CD14-positive monocyte (primary cell): ENCODE results near the gene ASB16. TPM values are rescaled to one million over a fixed set of nuclear protein-coding genes. Genes with fewer than 3 reads are reported as not detected.

Experiments
- DNase-seq, 3 donors: peaks; one replicate each; pipeline ENCODE4 v3.0.0-alpha.2; 2011 to 2022
- H2AFZ ChIP-seq: 2 replicates; pipeline ENCODE4 v1.6.0; 2012; ENCODE audit warnings: mild to moderate bottlenecking, low read depth, low read length, inconsistent platforms; ENCODE audit not compliant: insufficient read depth, poor library complexity, severe bottlenecking
- H3K27ac ChIP-seq, 2 donors: 1 replicate in 1 of 2; 2 replicates in 1 of 2; pipeline ENCODE4 v1.5.1; 2012 to 2013; ENCODE audit warnings: low read length in 2 of 2, control low read depth in 1 of 2, inconsistent platforms in 1 of 2, low read depth in 1 of 2, mild to moderate bottlenecking in 1 of 2
- H3K27me3 ChIP-seq, 2 donors: one replicate each; pipeline versions ENCODE4 v1.6.0 to v1.6.1; 2011 to 2013; ENCODE audit warnings: low read length in 2 of 2; ENCODE audit not compliant: control insufficient read depth in 2 of 2, insufficient read depth in 2 of 2
- H3K36me3 ChIP-seq, 2 donors: replicated peaks in 1 of 2; 1 replicate in 1 of 2; 2 replicates in 1 of 2; pipeline versions ENCODE4 v1.5.1 to v1.6.1; 2012 to 2013; ENCODE audit warnings: low read length in 2 of 2, control low read depth in 1 of 2, inconsistent platforms in 1 of 2, mild to moderate bottlenecking in 1 of 2; ENCODE audit not compliant: insufficient read depth in 2 of 2, control insufficient read depth in 1 of 2
- H3K4me1 ChIP-seq, 2 donors: 1 replicate in 1 of 2; 2 replicates in 1 of 2; pipeline versions ENCODE4 v1.5.1 to v1.6.1; 2012 to 2013; ENCODE audit warnings: low read length in 2 of 2, control low read depth in 1 of 2, inconsistent platforms in 1 of 2, mild to moderate bottlenecking in 1 of 2, moderate library complexity in 1 of 2; ENCODE audit not compliant: insufficient read depth in 2 of 2, control insufficient read depth in 1 of 2
- H3K4me2 ChIP-seq: replicated peaks from 2 replicates; pipeline ENCODE3; 2012; ENCODE audit warnings: low read length, moderate library complexity, mild to moderate bottlenecking; ENCODE audit not compliant: poor library complexity, severe bottlenecking; ENCODE audit errors: extremely low read depth
- H3K4me3 ChIP-seq, 3 experiments: fragments of 200-600 bp in 1 of 3; sonication (generic) in 1 of 3; replicated peaks in 1 of 3; 1 replicate in 2 of 3; 2 replicates in 1 of 3; pipeline ENCODE4 v1.5.1; 2011 to 2013; ENCODE audit warnings: low read length in 3 of 3, mild to moderate bottlenecking in 3 of 3, control low read depth in 2 of 3, low read depth in 2 of 3, inconsistent platforms in 1 of 3, moderate library complexity in 1 of 3
- H3K79me2 ChIP-seq: 2 replicates; pipeline ENCODE4 v1.6.0; 2012; ENCODE audit warnings: mild to moderate bottlenecking, control low read depth, inconsistent platforms, low read length, moderate library complexity; ENCODE audit not compliant: insufficient read depth
- H3K9ac ChIP-seq: 2 replicates; pipeline ENCODE4 v1.6.0; 2017; ENCODE audit warnings: low read length, mild to moderate bottlenecking; ENCODE audit not compliant: insufficient read depth, poor library complexity, severe bottlenecking
- H3K9me3 ChIP-seq, 2 donors: replicated peaks in 1 of 2; 1 replicate in 1 of 2; 2 replicates in 1 of 2; pipeline versions ENCODE4 v1.5.1 to v1.6.1; 2012 to 2013; ENCODE audit warnings: low read length in 2 of 2, control low read depth in 1 of 2; ENCODE audit not compliant: control insufficient read depth in 1 of 2, insufficient read depth in 1 of 2
- H4K20me1 ChIP-seq: 2 replicates; pipeline ENCODE4 v1.6.0; 2012; ENCODE audit warnings: mild to moderate bottlenecking, low read length, control low read depth, moderate library complexity; ENCODE audit not compliant: insufficient read depth
- H3K27ac Mint-ChIP-seq, 7 donors: one replicate each; pipeline ENCODE4 v1.8.0; 2020; ENCODE audit warnings: mild to moderate bottlenecking in 7 of 7, mixed read lengths in 7 of 7, moderate library complexity in 6 of 7, inconsistent platforms in 2 of 7
- H3K27me3 Mint-ChIP-seq, 3 donors: one replicate each; pipeline ENCODE4 v1.8.0; 2021 to 2022; ENCODE audit warnings: low read depth in 3 of 3, mild to moderate bottlenecking in 3 of 3, mixed read lengths in 3 of 3, moderate library complexity in 3 of 3, inconsistent platforms in 1 of 3
- H3K36me3 Mint-ChIP-seq, 2 donors: one replicate each; pipeline ENCODE4 v1.8.0; 2020; ENCODE audit warnings: mixed read lengths in 2 of 2, inconsistent platforms in 1 of 2, mild to moderate bottlenecking in 1 of 2
- H3K4me1 Mint-ChIP-seq: one replicate; pipeline ENCODE4 v1.8.0; 2020; ENCODE audit warnings: mild to moderate bottlenecking, mixed read lengths
- H3K4me3 Mint-ChIP-seq, 2 donors: one replicate each; pipeline ENCODE4 v1.8.0; 2020; ENCODE audit warnings: mild to moderate bottlenecking in 2 of 2, mixed read lengths in 2 of 2, moderate library complexity in 1 of 2
- H3K9me3 Mint-ChIP-seq, 7 donors: one replicate each; pipeline ENCODE4 v1.8.0; 2020 to 2022; ENCODE audit warnings: mixed read lengths in 7 of 7, mild to moderate bottlenecking in 6 of 7, moderate library complexity in 6 of 7, inconsistent platforms in 2 of 7
- CTCF ChIP-seq: fragments of 200-600 bp; IDR thresholded peaks from one replicate; pipeline ENCODE4 v1.8.0; 2022; ENCODE audit warnings: antibody characterized with exemption, mild to moderate bottlenecking
- WGBS: methylation state at CpG from one replicate; pipeline ENCODE4 v1.1.5; 2013; ENCODE audit warnings: missing lambda C conversion rate; ENCODE audit not compliant: insufficient coverage; 5-methylcytosine and 5-hydroxymethylcytosine counted together
- intact Hi-C, 2 donors: fragments of 100-400 bp; cut with micrococcal nuclease; formaldehyde crosslinking; loops; one replicate each; pipeline versions ENCODE4 v1.15.0 to v1.15.1; 2023
- polyA plus RNA-seq, 3 donors: library from polyadenylated mRNA; depleted of rRNA in 1 of 3; unstranded in 2 of 3; stranded (reverse) in 1 of 3; fragments of 300-500 nt in 2 of 3; fragments of >200 nt in 1 of 3; fragmentation: Illumina TruSeq in 2 of 3; gene quantifications; 1 replicate in 2 of 3; 2 replicates in 1 of 3; pipeline ENCODE4 v1.2.3, GENCODE V29; 2012 to 2021

ASB16 gene
- polyA plus RNA-seq, 3 donors, result not detected

DNA sequence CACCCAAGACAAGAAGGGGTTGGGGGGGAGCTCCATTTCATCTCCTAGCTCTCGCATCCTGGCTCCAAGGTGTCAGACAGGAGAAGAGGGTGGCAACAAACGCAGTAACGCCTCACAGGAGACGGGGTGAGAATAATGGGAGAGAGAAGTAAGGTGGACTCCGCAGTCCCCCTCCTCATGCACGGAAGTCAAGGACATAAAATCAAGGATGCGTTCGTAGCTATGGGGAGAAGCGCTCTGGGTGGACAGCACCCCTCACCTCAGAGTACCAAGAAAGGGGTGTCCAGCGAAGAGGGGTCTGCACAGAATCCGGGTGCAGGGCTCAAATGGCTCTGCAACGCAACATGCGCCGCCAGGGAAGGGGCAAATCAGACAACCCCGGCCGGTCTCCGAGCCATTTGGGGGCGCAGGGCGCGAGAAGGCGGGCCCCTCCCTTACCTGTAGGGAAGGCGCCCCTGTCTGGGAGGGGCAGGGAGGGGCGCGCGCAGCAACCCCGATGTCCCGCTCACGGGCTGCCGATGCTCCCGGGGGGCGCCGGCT lies 47.6 kb upstream of the ASB16 start:
- H3K9me3 Mint-ChIP-seq, result no peaks in the 10 kb centered on the region
- H3K36me3 Mint-ChIP-seq, result peaks cover 20% of the 10 kb centered on the region in 2 donors
- peaks cover 3 to 5% (median 3%) of the 10 kb centered on the region in 3 donors for H3K27me3 Mint-ChIP-seq
- H3K79me2 ChIP-seq, result peaks cover 49% of the 10 kb centered on the region
- peaks cover 21 to 26% of the 10 kb centered on the region in 2 donors for H3K4me1 ChIP-seq
- H3K4me2 ChIP-seq, result peak overlapping the region; percentile 99
- H3K4me3 Mint-ChIP-seq, result peak overlapping the region; percentile 92 to 94
- under 1% methylated on average over 30 of the region's 32 CpGs for WGBS
- H3K9me3 ChIP-seq, result no peaks in the 10 kb centered on the region
- peak overlapping the region; percentile 77 to 98 (median 92) for H3K27ac Mint-ChIP-seq
- H3K4me1 Mint-ChIP-seq, result peaks cover 26% of the 10 kb centered on the region
- peak overlapping the region; percentile 20 to 98 for H3K27ac ChIP-seq
- H4K20me1 ChIP-seq, result peaks cover 50% of the 10 kb centered on the region
- H3K9ac ChIP-seq, result peak overlapping the region; percentile 97
- no peaks in the 10 kb centered on the region for H3K27me3 ChIP-seq
- DNase-seq, result no peak
- intact Hi-C loops, result loop anchor here (2.0 to 10.0 kb wide), 3 partner anchors 16 to 202 kb away; partner anchors contain the start of genes G6PC3 (in 1 of the 2) and SLC25A39 (in 1 of the 2)
- H3K36me3 ChIP-seq, result peaks cover 3 to 10% of the 10 kb centered on the region in 2 donors
- peak overlapping the region; percentile 79 for H2AFZ ChIP-seq
- TF ChIP-seq CTCF, result no peak
- peak overlapping the region; percentile 93 to 97 (median 95) for H3K4me3 ChIP-seq

GRCh38 chr17:44123356-44124117 lies 47.0 kb upstream of the ASB16 start, which contains the start of gene HDAC5:
TSS of gene HDAC5 (minus strand) at chr17:44123641. CDS start at chr17:44117515, 6,126 bp downstream.
- peak within 1 kb of the TSS; percentile 91 for H2AFZ ChIP-seq
- peaks cover 3 to 5% (median 3%) of the 10 kb centered on the region in 3 donors for H3K27me3 Mint-ChIP-seq
- peak within 1 kb of the TSS; percentile 97 for H3K9ac ChIP-seq
- peak within 1 kb of the TSS; percentile 92 to 95 for H3K4me3 Mint-ChIP-seq
- peaks cover 43% of the 10 kb centered on the region for H4K20me1 ChIP-seq
- peaks cover 17 to 20% of the 10 kb centered on the region in 2 donors for H3K36me3 Mint-ChIP-seq
- peaks cover 21 to 26% of the 10 kb centered on the region in 2 donors for H3K4me1 ChIP-seq
- H3K36me3 ChIP-seq, result peaks cover 3 to 10% of the 10 kb centered on the region in 2 donors
- H3K4me2 ChIP-seq, result peak within 1 kb of the TSS; percentile 99
- intact Hi-C loops, result loop anchor here (2.0 to 10.0 kb wide), 4 partner anchors 15 to 201 kb away; partner anchors contain the start of genes G6PC3 (in 1 of the 2) and SLC25A39 (in 1 of the 2)
- H3K27me3 ChIP-seq, result no peaks in the 10 kb centered on the region
- peak; percentile 66 for TF ChIP-seq CTCF
- H3K9me3 Mint-ChIP-seq, result no peaks in the 10 kb centered on the region
- H3K9me3 ChIP-seq, result no peaks in the 10 kb centered on the region
- H3K27ac Mint-ChIP-seq, result peak within 1 kb of the TSS; percentile 98 to 100 (median 99)
- H3K4me1 Mint-ChIP-seq, result peaks cover 26% of the 10 kb centered on the region
- peak; percentile 92 to 94 (median 93) for DNase-seq
- H3K79me2 ChIP-seq, result peaks cover 45% of the 10 kb centered on the region
- peak within 1 kb of the TSS; percentile 98 for H3K27ac ChIP-seq
- H3K4me3 ChIP-seq, result peak within 1 kb of the TSS; percentile 93 to 97 (median 95)
- WGBS, result under 1% methylated on average over 59 of the region's 78 CpGs
